Hepatocyte (in vitro differentiated cells): ENCODE measurements around the gene LARP1. TPM values are rescaled to one million over a fixed set of nuclear protein-coding genes. Genes with fewer than 3 reads are reported as not detected.
A peak's percentile ranks its signal among the peaks of the same experiment; 100 is the strongest.

ENCODE experiments used
- DNase-seq: peaks from one replicate; pipeline ENCODE4 v3.0.0-alpha.2; 2016; ENCODE audit warnings: low spot score
- H2AFZ ChIP-seq: fragments of 200-600 bp; sonication (generic); 2 replicates; pipeline ENCODE4 v1.6.0; 2016; ENCODE audit warnings: antibody characterized with exemption, mild to moderate bottlenecking
- H3K27ac ChIP-seq: fragments of 200-600 bp; sonication (generic); 2 replicates; pipeline ENCODE4 v1.5.1; 2016; ENCODE audit warnings: mild to moderate bottlenecking
- H3K27me3 ChIP-seq: fragments of 200-600 bp; sonication (generic); 2 replicates; pipeline ENCODE4 v1.6.1; 2016
- H3K36me3 ChIP-seq: fragments of 200-600 bp; sonication (generic); replicated peaks from 2 replicates; pipeline ENCODE4 v1.5.1; 2016; ENCODE audit warnings: low read depth; ENCODE audit not compliant: insufficient read depth
- H3K4me1 ChIP-seq: fragments of 200-600 bp; sonication (generic); 2 replicates; pipeline ENCODE4 v1.5.1; 2016; ENCODE audit warnings: mild to moderate bottlenecking, moderate library complexity; ENCODE audit not compliant: insufficient read depth
- H3K4me2 ChIP-seq: fragments of 200-600 bp; sonication (generic); 2 replicates; pipeline ENCODE4 v1.6.0; 2016
- H3K4me3 ChIP-seq: fragments of 200-600 bp; sonication (generic); 2 replicates; pipeline ENCODE4 v1.5.1; 2016; ENCODE audit warnings: mild to moderate bottlenecking
- H3K79me2 ChIP-seq: fragments of 200-600 bp; sonication (generic); 2 replicates; pipeline ENCODE4 v1.6.0; 2017; ENCODE audit warnings: mild to moderate bottlenecking
- H3K9me2 ChIP-seq: fragments of 200-600 bp; sonication (generic); replicated peaks from 2 replicates; pipeline ENCODE4 v1.6.0; 2017; ENCODE audit warnings: mild to moderate bottlenecking; ENCODE audit not compliant: insufficient read depth
- H3K9me3 ChIP-seq: fragments of 200-600 bp; sonication (generic); 2 replicates; pipeline ENCODE4 v1.5.1; 2016; ENCODE audit warnings: low read depth, mild to moderate bottlenecking
- H4K20me1 ChIP-seq: fragments of 200-600 bp; sonication (generic); 2 replicates; pipeline ENCODE4 v1.6.0; 2016; ENCODE audit warnings: mild to moderate bottlenecking; ENCODE audit not compliant: insufficient read depth, poor library complexity, severe bottlenecking
- EZH2 ChIP-seq: fragments of 200-600 bp; sonication (generic); IDR thresholded peaks from 2 replicates; pipeline ENCODE4 v1.6.1; 2016; ENCODE audit warnings: antibody characterized with exemption, mild to moderate bottlenecking, borderline replicate concordance
- EZH2phosphoT487 ChIP-seq: fragments of 200-600 bp; sonication (generic); IDR thresholded peaks from one replicate; pipeline ENCODE4 v1.6.1; 2018; ENCODE audit warnings: antibody characterized with exemption, mild to moderate bottlenecking, low read depth, moderate library complexity; ENCODE audit not compliant: unreplicated experiment, severe bottlenecking
- WGBS: methylation state at CpG from one replicate; pipeline ENCODE4 v1.1.6; 2016; ENCODE audit warnings: low lambda C conversion rate; ENCODE audit errors: missing lambda C conversion rate; 5-methylcytosine and 5-hydroxymethylcytosine counted together
- polyA plus RNA-seq: library from polyadenylated mRNA; unstranded; fragments of >200 nt; fragmentation: Nextera tagmentation; extraction: Ambion mirVana; gene quantifications from 2 replicates; pipeline ENCODE4 v1.2.1, GENCODE V29; 2016
- total RNA-seq: library from RNA; depleted of rRNA; stranded (reverse); fragments of >200 nt; gene quantifications from 2 replicates; pipeline ENCODE4 v1.2.3, GENCODE V29; 2014
- TF ChIP-seq, protein P1 (sequence below): fragments of 200-600 bp; sonication (generic); IDR thresholded peaks from 2 replicates; pipeline ENCODE4 v1.5.1; 2016; ENCODE audit warnings: antibody characterized with exemption, mild to moderate bottlenecking; ENCODE audit not compliant: poor library complexity

LARP1 gene
- total and polyA plus RNA-seq, 2 experiments from 2014 or later: 62.9 to 75.0 TPM

DNA sequence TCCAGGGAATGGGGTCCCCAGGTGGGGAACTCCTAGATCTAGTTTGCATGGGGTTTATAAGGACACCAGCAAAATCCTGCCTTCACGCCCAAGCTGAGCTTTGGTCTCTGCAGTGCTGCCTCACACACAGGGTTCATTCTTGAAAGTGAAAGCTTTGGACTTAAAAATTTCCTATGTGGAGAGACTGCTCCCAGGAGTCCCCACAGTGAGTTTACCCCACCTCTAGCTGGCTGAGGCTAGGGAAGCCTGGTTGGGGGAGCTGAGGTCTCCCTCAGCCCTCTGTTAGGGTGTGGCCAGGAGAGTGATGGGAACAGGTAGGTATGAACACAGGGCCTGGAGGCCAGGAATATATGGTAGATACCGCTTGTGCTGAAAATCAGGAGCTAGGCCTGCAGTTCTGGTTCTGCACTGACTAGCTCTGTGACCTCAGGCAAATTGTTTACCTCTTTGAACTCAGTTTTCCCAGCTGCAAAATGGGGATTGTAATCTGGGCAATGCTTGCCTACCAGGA is 41.5 kb upstream of the LARP1 start:
- TF ChIP-seq, protein P1, sequence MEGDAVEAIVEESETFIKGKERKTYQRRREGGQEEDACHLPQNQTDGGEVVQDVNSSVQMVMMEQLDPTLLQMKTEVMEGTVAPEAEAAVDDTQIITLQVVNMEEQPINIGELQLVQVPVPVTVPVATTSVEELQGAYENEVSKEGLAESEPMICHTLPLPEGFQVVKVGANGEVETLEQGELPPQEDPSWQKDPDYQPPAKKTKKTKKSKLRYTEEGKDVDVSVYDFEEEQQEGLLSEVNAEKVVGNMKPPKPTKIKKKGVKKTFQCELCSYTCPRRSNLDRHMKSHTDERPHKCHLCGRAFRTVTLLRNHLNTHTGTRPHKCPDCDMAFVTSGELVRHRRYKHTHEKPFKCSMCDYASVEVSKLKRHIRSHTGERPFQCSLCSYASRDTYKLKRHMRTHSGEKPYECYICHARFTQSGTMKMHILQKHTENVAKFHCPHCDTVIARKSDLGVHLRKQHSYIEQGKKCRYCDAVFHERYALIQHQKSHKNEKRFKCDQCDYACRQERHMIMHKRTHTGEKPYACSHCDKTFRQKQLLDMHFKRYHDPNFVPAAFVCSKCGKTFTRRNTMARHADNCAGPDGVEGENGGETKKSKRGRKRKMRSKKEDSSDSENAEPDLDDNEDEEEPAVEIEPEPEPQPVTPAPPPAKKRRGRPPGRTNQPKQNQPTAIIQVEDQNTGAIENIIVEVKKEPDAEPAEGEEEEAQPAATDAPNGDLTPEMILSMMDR: no peak
- TF ChIP-seq EZH2phosphoT487 (no peak), EZH2 (no peak)

DNA sequence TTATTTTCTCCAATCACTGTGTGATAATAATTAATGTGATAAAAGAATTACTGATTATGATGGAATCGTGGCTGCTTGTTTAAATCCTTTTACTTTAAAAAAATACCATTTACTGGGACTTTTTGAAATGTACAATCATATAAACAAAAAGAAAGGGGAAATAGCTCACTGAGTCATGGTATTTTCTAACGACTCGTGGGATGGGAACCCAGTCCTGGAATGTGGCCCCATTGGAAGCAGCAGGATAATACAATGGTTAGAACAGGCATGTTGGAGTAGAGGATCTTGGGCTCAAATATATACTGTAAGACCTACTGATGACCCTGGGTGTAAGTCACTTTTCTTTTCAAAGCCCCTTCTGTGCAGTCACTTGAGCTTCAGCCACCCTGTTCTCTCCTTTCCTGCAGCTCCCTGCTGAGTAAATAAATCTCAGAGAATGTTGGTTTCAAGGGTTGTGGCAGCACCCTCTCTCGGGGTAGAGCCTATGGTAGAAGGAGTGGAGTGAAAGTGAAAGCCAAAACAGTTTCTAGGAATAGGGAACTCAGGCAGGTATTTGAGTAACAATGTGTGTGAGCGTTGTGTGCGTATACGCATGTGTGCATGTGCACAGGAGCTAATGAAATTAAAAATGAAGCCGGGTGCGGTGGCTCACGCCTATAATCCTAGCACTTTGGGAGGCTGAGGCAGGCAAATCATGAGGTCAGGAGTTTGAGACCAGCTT is 40.8 kb upstream of the LARP1 start:
- Histone ChIP-seq H3K9me2 (no peaks in the 10 kb centered on the region), H3K4me2 (peak overlapping the region; percentile 42), H2AFZ (no peak overlapping the region), H3K36me3 (no peaks in the 10 kb centered on the region), H3K9me3 (no peaks in the 10 kb centered on the region), H3K4me1 (peaks cover 7% of the 10 kb centered on the region), H3K27me3 (no peaks in the 10 kb centered on the region), H3K79me2 (peaks cover 8% of the 10 kb centered on the region), H3K4me3 (no peak overlapping the region), H3K27ac (no peak overlapping the region), H4K20me1 (no peaks in the 10 kb centered on the region)
- 66% methylated on average over 10 of the region's 10 CpGs for WGBS
- TF ChIP-seq, protein P1: no peak
- DNase-seq: no peak

More for the DNA sequence above, 41.5 kb upstream of the LARP1 start:
- 61% methylated on average over 2 of the region's 2 CpGs for WGBS
- Histone ChIP-seq H3K36me3 (no peaks in the 10 kb centered on the region), H3K9me3 (no peaks in the 10 kb centered on the region), H3K4me3 (no peak overlapping the region), H4K20me1 (no peaks in the 10 kb centered on the region), H3K9me2 (no peaks in the 10 kb centered on the region), H2AFZ (no peak overlapping the region), H3K4me1 (peaks cover 7% of the 10 kb centered on the region), H3K27ac (peak overlapping the region; percentile 22), H3K27me3 (no peaks in the 10 kb centered on the region), H3K4me2 (peak overlapping the region; percentile 55), H3K79me2 (peaks cover 8% of the 10 kb centered on the region)
- DNase-seq: no peak

- H3K79me2 ChIP-seq: no peaks in the 10 kb centered on the region
- TF ChIP-seq EZH2 (no peak), EZH2phosphoT487 (no peak)
- TF ChIP-seq, protein P1: no peak
- no peak overlapping the region for H3K4me2 ChIP-seq
- H3K9me2 ChIP-seq: no peaks in the 10 kb centered on the region
- no peaks in the 10 kb centered on the region for H3K27me3 ChIP-seq
- 65% methylated on average over 5 of the region's 5 CpGs for WGBS
- H3K4me3 ChIP-seq: no peak overlapping the region
- H3K9me3 ChIP-seq: no peaks in the 10 kb centered on the region
- no peak for DNase-seq
- no peak overlapping the region for H2AFZ ChIP-seq
- no peaks in the 10 kb centered on the region for H3K36me3 ChIP-seq
- H3K4me1 ChIP-seq: peaks cover 13% of the 10 kb centered on the region
- H3K27ac ChIP-seq: no peak overlapping the region
- no peaks in the 10 kb centered on the region for H4K20me1 ChIP-seq
These were observed 33.6 kb upstream of the LARP1 start for GRCh38 chr5:154721481-154722058.
